Activated B cell treated with CpG ODN at 0.5 μM for 24 hours (primary cell): ENCODE measurements around the gene DDX5. TPM values are rescaled to one million over a fixed set of nuclear protein-coding genes. Genes with fewer than 3 reads are reported as not detected.

Experiments used
- ATAC-seq: fragments of 200-7000 bp; cut with Tn5 transposase; one replicate; pipeline ENCODE4 v1.10.0; 2021; ENCODE audit warnings: low read depth, mild to moderate bottlenecking, moderate library complexity
- CTCF ChIA-PET: fragments of 350-600 bp; sonication (Branson Sonifier 250); formaldehyde crosslinking; loops from one replicate; lab custom pipeline; 2021; ENCODE audit warnings: antibody characterized with exemption; lab: Charles Lee
- POLR2A ChIA-PET: fragments of 350-600 bp; sonication (Branson Sonifier 250); formaldehyde crosslinking; loops from one replicate; lab custom pipeline; 2021; ENCODE audit warnings: antibody characterized with exemption; lab: Charles Lee
- DNase-seq: peaks from one replicate; pipeline ENCODE4 v3.0.0; 2022
- H3K27ac Mint-ChIP-seq: one replicate; pipeline ENCODE4 v1.8.0; 2020; ENCODE audit warnings: mixed read lengths
- H3K27me3 Mint-ChIP-seq: one replicate; pipeline ENCODE4 v1.8.0; 2021; ENCODE audit warnings: mixed read lengths
- H3K36me3 Mint-ChIP-seq: one replicate; pipeline ENCODE4 v1.8.0; 2021; ENCODE audit warnings: low read depth, mixed read lengths
- H3K4me1 Mint-ChIP-seq: one replicate; pipeline ENCODE4 v1.8.0; 2021; ENCODE audit warnings: mixed read lengths
- H3K4me3 Mint-ChIP-seq: one replicate; pipeline ENCODE4 v1.8.0; 2020; ENCODE audit warnings: mild to moderate bottlenecking, mixed read lengths
- H3K9me3 Mint-ChIP-seq: one replicate; pipeline ENCODE4 v1.8.0; 2020; ENCODE audit warnings: mixed read lengths
- CTCF ChIP-seq: fragments of 200-600 bp; IDR thresholded peaks from one replicate; pipeline ENCODE4 v1.8.0; 2022; ENCODE audit warnings: antibody characterized with exemption, mild to moderate bottlenecking
- intact Hi-C: fragments of 100-400 bp; cut with micrococcal nuclease; formaldehyde crosslinking; loops from one replicate; pipeline ENCODE4 v1.15.1; 2024
- total RNA-seq: library from RNA; stranded (reverse); gene quantifications from 2 replicates; pipeline ENCODE4 v1.2.3, GENCODE V29; 2022

Gene DDX5
- total RNA-seq, 1 donor from 2014 or later: 1,208 TPM

GRCh38 chr17:64546716-64547115 is 40.6 kb upstream of the DDX5 start:
- ATAC-seq (no peak), DNase-seq (no peak)
- CTCF ChIA-PET: no interaction called here
- Mint-ChIP-seq H3K27me3 (no peaks in the 10 kb centered on the region), H3K4me1 (no peaks in the 10 kb centered on the region), H3K4me3 (no peak overlapping the region), H3K36me3 (peaks cover 66% of the 10 kb centered on the region), H3K27ac (no peak overlapping the region), H3K9me3 (no peaks in the 10 kb centered on the region)
- POLR2A ChIA-PET: no interaction called here
- no peak for TF ChIP-seq CTCF
- intact Hi-C loops: no loop called here

GRCh38 chr17:64544742-64545141 is 38.7 kb upstream of the DDX5 start:
- H3K4me3 Mint-ChIP-seq: no peak overlapping the region
- ChIA-PET CTCF (interaction anchor here (1.1 kb wide), 1 partner anchor 125 kb away, joined by 3 read pairs; no protein-coding TSS in a partner anchor), POLR2A (interaction anchor here (0.9 kb wide), 1 partner anchor 29 kb away, joined by 7 read pairs; no protein-coding TSS in a partner anchor)
- H3K36me3 Mint-ChIP-seq: peaks cover 55% of the 10 kb centered on the region
- no peaks in the 10 kb centered on the region for H3K9me3 Mint-ChIP-seq
- intact Hi-C loops: no loop called here
- H3K27me3 Mint-ChIP-seq: no peaks in the 10 kb centered on the region
- H3K27ac Mint-ChIP-seq: no peak overlapping the region
- TF ChIP-seq CTCF: no peak
- no peak for ATAC-seq
- no peaks in the 10 kb centered on the region for H3K4me1 Mint-ChIP-seq
- no peak for DNase-seq

GRCh38 chr17:64540118-64540776 is 34.2 kb upstream of the DDX5 start:
- H3K36me3 Mint-ChIP-seq: peaks cover 64% of the 10 kb centered on the region
- ChIA-PET POLR2A (interaction anchor here (1.6 kb wide), 1 partner anchor 34 kb away, joined by 4 read pairs; the partner anchor contains the start of genes CEP95 and DDX5), CTCF (no interaction called here)
- no peak for ATAC-seq
- DNase-seq: no peak
- intact Hi-C loops: no loop called here
- H3K4me1 Mint-ChIP-seq: no peaks in the 10 kb centered on the region
- H3K4me3 Mint-ChIP-seq: no peak overlapping the region
- H3K27me3 Mint-ChIP-seq: no peaks in the 10 kb centered on the region
- TF ChIP-seq CTCF: no peak
- H3K9me3 Mint-ChIP-seq: no peaks in the 10 kb centered on the region
- H3K27ac Mint-ChIP-seq: no peak overlapping the region

- no peak for TF ChIP-seq CTCF
- Mint-ChIP-seq H3K4me3 (no peak overlapping the region), H3K27ac (no peak overlapping the region), H3K9me3 (no peaks in the 10 kb centered on the region), H3K27me3 (no peaks in the 10 kb centered on the region), H3K36me3 (peaks cover 70% of the 10 kb centered on the region), H3K4me1 (no peaks in the 10 kb centered on the region)
- ChIA-PET CTCF (no interaction called here), POLR2A (interaction anchor here (1.6 kb wide), 1 partner anchor 32 kb away, joined by 4 read pairs; the partner anchor contains the start of genes CEP95 and DDX5)
- intact Hi-C loops: no loop called here
- no peak for DNase-seq
- no peak for ATAC-seq
Observed at GRCh38 chr17:64538508-64539130, 32.5 kb upstream of the DDX5 start.

- Mint-ChIP-seq H3K36me3 (peaks cover 75% of the 10 kb centered on the region), H3K27me3 (no peaks in the 10 kb centered on the region), H3K9me3 (no peaks in the 10 kb centered on the region), H3K4me3 (no peak overlapping the region), H3K27ac (peak overlapping the region; percentile 32), H3K4me1 (no peaks in the 10 kb centered on the region)
- ChIA-PET POLR2A (no interaction called here), CTCF (no interaction called here)
- ATAC-seq: no peak
- no peak for DNase-seq
- TF ChIP-seq CTCF: no peak
- intact Hi-C loops: no loop called here
Observed at GRCh38 chr17:64537488-64537887, 31.4 kb upstream of the DDX5 start.
